ENCODE measurements around the gene NPL. TPM values are rescaled to one million over a fixed set of nuclear protein-coding genes. Genes with fewer than 3 reads are reported as not detected.
A peak's percentile ranks its signal among the peaks of the same experiment; 100 is the strongest.

Gene NPL
- total RNA-seq, 1 experiment from 2014 or later = 2.4 TPM

DNA sequence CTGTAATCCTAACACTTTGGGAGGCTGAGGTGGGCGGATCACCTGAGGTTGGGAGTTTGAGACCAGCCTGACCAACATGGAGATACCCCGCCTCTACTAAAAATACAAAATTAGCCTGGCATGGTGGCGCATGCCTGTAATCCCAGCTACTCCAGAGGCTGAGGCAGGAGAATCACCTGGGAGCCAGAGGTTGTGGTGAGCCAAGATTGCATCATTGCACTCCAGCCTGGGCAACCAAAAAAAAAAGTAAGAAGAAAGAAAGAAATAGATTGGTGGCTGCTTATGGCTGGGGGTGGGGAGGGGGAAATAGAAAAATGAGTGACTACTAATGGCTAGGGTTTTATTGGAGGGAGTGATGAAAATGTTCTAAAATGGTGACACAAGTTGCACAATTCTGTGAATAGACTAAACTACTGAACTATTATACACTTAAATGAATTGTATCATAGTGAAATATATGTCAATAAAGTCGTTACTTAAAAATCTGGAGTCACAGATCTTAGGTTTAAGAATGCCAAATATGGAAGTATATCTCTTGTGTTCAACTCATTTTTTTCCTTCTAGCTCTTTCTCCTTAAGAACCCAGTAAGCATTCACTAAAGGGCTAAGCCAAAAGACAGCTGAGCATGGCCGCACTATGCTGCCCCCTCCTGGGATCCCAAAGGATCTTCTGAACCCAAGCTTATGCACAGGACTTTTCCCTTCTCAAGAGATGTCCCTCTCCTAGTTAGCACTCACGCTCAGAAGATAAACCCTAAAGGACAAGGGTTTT, 3.2 kb upstream of the NPL start:
- Mint-ChIP-seq H3K27ac (no peak overlapping the region), H3K4me1 (peaks cover 15 to 28% of the 10 kb centered on the region in 2 experiments)

More for the DNA sequence above, 3.2 kb upstream of the NPL start:
- no CpG with 5 or more reads among the region's 6 CpGs for WGBS (ENCODE audit: extremely low coverage, insufficient read length, low lambda C conversion rate)
- Mint-ChIP-seq H3K27me3 (ENCODE audit: low read depth) (peaks cover 48% of the 10 kb centered on the region), H3K9me3 (no peaks in the 10 kb centered on the region; a peak in 1 of 5 replicates), H3K4me3 (no peak overlapping the region), H3K36me3 (ENCODE audit: insufficient read depth in 1 of 3, low read depth in 3 of 3) (no peaks in the 10 kb centered on the region)
- H3K23ac ChIP-seq (ENCODE audit: insufficient read length, low read depth, low read length) = no peak overlapping the region
- H3K27ac ChIP-seq (ENCODE audit: insufficient read length, low read depth, low read length) = no peak overlapping the region
- DNase-seq = peak; percentile 81
- no peak overlapping the region for H3K4ac ChIP-seq (ENCODE audit: low read depth, low read length)
- no peak overlapping the region for H3K14ac ChIP-seq (ENCODE audit: insufficient read depth, low read length)
- H2BK120ac ChIP-seq (ENCODE audit: low read depth, low read length, poor library complexity, severe bottlenecking) = no peak overlapping the region
- H2AK5ac ChIP-seq (ENCODE audit: insufficient read length, low read length) = no peak overlapping the region
- peaks cover 8% of the 10 kb centered on the region for H3K23me2 ChIP-seq (ENCODE audit: insufficient read length, low read depth, low read length, poor library complexity, severe bottlenecking)
- no peak overlapping the region for H3K18ac ChIP-seq (ENCODE audit: insufficient read length, low read depth, low read length)
- no peaks in the 10 kb centered on the region for H4K20me1 ChIP-seq (ENCODE audit: control insufficient read depth, insufficient read depth, insufficient read length)
- no peaks in the 10 kb centered on the region for H3K9me3 ChIP-seq (ENCODE audit: control insufficient read depth, low read depth, low read length)
- H3K27me3 ChIP-seq (ENCODE audit: insufficient read depth, low read length) = peaks cover 19% of the 10 kb centered on the region; the same call in 1 of the 2 replicates
- no peak overlapping the region for H2AFZ ChIP-seq (ENCODE audit: low read length)
- no peak overlapping the region for H2BK5ac ChIP-seq (ENCODE audit: insufficient read length, low read length)
- H2BK20ac ChIP-seq (ENCODE audit: low read depth, low read length, poor library complexity, severe bottlenecking) = no peak overlapping the region
- H2BK15ac ChIP-seq (ENCODE audit: low read depth, low read length) = no peak overlapping the region
- no peak overlapping the region for H2BK12ac ChIP-seq (ENCODE audit: insufficient read length, low read depth, low read length)
- H4K5ac ChIP-seq (ENCODE audit: insufficient read length, low read depth, low read length) = no peak overlapping the region
- H4K8ac ChIP-seq (replicated peaks; ENCODE audit: insufficient read length, low read depth, low read length) = no peak overlapping the region
- no peaks in the 10 kb centered on the region for H3K79me1 ChIP-seq (ENCODE audit: insufficient read depth, low read depth, low read length, poor library complexity, severe bottlenecking)
- H3K79me2 ChIP-seq (ENCODE audit: insufficient read depth, low read length) = no peaks in the 10 kb centered on the region
- no peak overlapping the region for H3K9ac ChIP-seq (ENCODE audit: extremely low read depth, insufficient read length, low read length)
- H3T11ph ChIP-seq (ENCODE audit: low read length) = no peak overlapping the region
- H3K4me2 ChIP-seq (ENCODE audit: insufficient read depth, insufficient read length, low read length) = no peak overlapping the region
- H3K4me1 ChIP-seq (ENCODE audit: insufficient read depth, low read length) = peaks cover 3% of the 10 kb centered on the region; the same call in 1 of the 2 replicates
- no peak overlapping the region for H4K91ac ChIP-seq (ENCODE audit: insufficient read length, low read depth, low read length)
- H3K56ac ChIP-seq (ENCODE audit: insufficient read length, low read depth, low read length) = no peak overlapping the region
- TF ChIP-seq, protein P1, sequence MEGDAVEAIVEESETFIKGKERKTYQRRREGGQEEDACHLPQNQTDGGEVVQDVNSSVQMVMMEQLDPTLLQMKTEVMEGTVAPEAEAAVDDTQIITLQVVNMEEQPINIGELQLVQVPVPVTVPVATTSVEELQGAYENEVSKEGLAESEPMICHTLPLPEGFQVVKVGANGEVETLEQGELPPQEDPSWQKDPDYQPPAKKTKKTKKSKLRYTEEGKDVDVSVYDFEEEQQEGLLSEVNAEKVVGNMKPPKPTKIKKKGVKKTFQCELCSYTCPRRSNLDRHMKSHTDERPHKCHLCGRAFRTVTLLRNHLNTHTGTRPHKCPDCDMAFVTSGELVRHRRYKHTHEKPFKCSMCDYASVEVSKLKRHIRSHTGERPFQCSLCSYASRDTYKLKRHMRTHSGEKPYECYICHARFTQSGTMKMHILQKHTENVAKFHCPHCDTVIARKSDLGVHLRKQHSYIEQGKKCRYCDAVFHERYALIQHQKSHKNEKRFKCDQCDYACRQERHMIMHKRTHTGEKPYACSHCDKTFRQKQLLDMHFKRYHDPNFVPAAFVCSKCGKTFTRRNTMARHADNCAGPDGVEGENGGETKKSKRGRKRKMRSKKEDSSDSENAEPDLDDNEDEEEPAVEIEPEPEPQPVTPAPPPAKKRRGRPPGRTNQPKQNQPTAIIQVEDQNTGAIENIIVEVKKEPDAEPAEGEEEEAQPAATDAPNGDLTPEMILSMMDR (conservative IDR thresholded peaks at IDR 0.05) = peak; percentile 87
